NCI-H2081 (cell line): ENCODE results near the gene RNF121.

ENCODE experiments used
- DNase-seq, 2 experiments: peaks; one replicate each; lab custom pipeline; 2025; lab: John Stamatoyannopoulos, UW

RNF121 gene

DNA sequence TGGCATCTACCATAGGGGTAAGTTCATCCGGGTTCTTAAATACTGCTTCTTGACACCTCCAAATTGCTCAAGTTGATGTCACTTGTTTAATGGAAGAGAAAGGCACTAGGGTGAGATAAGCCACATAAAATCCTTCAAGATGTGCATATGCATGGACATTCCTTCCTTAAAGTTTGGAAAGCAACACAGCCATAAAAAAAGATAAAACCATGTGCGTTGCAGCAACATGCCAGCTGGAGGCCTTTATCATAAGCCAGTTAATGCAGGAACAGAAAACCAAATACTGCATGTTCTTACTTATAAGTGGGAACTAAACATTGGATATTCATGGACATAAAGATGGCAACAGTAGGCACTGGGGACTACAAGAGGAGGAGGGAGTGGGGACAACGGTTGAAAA is 61.9 kb downstream of the RNF121 start:
- DNase-seq: no peak

DNA sequence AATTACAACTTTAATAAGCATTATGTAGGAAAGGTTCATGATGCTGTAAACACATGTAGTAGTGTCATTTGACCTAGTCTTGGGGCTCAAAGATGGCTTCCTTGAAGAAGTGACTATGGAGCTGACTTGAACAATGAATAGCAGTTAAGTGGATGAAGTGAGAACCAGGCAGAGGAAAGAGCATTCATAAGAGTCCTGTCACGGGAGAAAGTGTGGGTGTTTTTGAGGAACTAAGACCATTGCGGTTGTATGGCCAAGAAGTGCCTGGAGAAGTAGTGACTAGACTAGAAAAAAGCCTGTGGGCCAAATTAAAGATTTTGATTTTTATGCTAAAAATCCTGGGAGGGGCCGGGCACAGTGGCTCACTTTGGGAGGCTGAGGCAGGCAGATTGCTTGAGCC is 62.6 kb downstream of the RNF121 start:
- no peak for DNase-seq

DNA sequence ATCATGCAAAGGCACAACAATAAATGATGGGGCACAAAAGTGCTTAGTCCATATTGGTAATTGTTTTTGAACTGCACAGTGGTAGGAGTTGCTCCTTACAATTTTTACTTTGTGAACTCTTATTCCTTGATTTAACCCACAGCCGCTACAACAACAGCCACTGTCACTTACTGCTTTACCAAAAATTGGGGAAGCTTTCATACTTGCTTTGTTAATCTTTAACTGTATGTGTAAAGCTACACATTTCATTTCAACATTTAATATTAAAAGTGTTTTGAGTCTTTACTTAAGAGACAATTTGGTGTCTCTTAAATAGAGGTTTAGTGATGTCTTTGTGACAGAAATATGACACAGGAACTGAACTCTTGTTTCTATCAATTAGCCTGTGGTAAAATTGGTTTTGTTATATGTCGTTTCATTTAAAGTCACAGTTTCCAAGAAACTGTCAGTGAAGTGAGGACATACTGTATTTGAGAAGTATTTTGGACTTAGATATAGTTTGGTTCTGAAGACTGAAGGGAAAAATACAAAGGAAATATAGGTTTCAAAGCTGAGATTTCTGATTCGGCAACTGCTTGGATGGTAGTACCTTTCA is 63.4 kb downstream of the RNF121 start:
- no peak for DNase-seq

DNA sequence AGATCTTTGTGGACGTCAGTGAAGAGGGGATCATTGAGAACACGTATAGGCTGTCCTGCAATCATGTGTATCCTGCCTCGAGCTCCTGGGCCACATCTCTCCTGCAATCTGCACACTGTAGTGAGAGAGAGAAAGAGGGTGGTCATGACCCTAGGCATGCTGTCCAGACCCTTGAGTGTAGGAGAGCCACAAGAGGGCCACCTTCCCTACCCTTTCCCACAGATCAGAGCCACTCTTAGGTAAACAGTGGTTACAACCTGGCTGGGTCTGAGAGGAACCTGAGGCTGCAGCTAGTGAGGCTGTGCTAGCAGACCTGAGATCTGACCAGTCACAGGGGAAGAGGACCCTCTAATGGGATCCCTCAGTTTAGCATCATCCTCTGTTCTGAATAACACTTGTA is 65.9 kb downstream of the RNF121 start:
- no peak for DNase-seq

DNA sequence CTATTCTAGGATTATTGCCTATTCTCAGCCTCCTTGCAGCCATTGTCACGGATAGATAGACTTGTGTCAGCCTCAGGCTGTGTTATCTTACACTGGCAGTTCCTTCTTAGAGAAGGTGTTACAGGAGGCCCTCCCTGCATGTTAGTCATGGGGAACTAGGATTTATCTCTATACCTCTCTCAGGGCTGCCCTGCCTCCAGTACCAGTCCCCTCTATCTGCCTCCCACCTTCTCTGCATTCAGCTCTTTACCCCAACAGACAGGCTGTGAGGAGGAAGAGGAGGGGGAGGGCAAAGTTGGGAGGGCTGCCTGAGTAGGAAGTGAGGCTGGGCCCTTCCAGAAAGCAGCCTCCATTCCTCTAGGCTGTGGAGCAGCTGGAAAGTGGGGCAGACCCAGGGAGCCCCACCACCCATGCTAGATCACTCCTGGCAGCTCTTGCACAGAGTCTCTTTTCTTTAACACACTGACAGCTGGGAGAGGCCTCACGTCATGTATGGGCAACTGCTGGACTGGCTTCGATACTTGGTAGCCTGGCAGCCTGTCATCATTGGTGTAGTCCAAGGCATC is 67.0 kb downstream of the RNF121 start:
- DNase-seq: no peak

DNA sequence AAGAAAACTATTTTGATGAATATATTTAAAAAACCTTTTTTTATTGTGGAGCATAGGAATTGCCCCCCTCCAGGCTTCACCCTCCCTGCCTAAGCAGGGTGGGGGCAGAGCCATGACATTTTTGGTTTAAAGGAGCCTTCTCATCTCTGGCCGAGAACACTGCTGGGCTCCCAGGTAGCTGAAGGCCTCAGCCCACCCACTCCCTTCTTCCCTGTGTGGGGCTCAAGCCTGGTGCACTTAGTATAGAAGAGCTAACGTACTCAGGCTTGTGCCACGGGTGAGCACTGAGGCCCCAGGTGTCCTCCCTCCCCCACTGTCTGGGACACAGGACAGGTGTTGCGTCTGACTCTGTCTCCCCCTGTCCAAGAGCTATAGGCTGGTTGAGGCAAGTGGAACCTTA is 67.7 kb downstream of the RNF121 start:
- no peak for DNase-seq

DNA sequence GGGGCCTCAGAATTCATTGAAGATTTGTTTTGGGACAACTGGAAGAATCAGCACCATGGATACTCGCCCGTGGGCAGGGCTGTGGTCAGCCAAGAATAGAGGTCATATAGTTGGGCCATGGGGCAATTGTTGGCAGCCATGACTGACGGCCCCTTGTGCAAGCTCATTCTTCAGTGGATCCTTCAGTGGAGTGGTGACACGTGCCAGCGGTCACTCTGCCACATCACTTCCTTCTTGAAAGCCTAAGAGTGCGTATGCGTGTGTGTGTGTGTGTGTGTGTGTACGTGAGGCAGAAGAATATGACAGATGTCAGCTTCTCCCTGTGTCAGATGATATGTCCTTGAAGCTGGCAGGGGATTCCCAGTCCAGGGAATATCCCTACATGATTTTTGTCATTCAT is 68.1 kb downstream of the RNF121 start:
- no peak for DNase-seq

DNA sequence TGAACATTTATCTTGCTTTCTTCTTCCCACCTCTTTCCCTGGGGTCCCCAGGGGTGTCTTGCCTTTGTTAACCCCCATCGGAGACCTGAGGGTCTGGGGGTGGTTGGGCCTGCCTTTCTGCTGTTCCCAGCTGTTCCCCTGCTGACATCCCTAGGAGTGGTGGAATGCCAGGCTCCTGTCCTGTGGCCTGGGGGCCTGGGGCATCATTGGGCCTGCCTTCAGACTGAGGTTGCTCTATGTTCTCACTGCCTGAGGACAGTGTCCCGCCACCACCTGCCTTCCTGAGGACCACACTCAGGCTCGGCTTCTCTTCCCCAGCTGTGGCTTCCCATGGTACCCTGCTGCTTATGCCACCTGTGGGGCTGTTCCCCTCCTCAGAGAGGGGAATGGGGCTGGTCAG is 68.7 kb downstream of the RNF121 start:
- no peak for DNase-seq

DNA sequence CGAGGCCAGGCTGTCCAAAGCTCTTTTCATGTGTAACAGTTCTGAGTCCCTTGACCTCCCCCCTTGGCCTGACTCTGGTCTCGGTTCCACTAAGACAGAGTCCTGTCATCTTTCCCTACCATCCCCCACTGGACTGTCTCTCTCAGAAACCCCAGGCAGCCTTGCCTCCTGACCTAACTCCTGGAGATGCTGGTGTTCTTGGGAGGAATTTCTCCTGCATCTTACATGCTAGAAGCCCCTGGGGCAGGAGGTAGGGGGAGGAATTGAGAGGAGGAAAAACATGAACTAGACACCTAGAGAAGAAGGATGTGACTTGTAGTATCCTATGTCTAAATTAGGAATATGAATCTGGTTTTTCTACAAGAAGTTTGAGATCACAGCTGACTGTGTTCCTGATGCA is 69.2 kb downstream of the RNF121 start:
- no peak for DNase-seq

DNA sequence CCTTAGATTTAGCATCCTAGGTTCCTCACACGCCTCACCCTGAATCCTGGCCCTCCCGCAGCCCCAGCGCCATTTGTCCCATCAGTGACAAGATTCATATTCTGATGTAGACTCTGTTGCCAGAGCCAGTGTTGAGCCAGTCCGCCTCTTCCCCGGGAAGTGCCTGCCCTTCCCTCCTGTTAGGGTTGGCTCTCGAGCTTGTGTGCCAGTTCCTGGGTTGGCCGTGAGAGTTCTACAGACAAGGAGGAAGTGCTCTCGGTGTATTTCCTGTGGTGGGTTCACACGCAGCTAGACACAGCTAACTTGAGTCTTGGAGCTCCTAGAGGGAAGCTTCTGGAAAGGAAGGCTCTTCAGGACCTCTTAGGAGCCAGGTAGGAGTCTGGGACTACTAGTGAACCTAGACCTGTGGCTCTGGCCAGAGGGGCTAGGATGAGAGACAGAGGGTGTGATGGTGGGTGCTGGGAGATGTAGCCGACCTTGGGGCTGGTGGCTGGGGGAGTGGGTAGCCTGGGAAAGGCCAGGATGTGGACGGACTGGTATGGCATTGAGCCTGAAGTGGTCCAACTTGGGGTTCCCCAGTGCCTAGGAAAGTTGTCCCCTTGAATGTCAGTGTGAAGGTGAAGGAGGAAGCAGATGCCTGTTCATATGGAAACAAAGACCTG is 69.9 kb downstream of the RNF121 start, which contains the start of gene IL18BP:
Gene IL18BP, plus strand, starts transcription at position 261 of the 662 bp plus-strand sequence. CDS start 1,076 bp downstream, outside the sequence.
- no peak for DNase-seq

DNA sequence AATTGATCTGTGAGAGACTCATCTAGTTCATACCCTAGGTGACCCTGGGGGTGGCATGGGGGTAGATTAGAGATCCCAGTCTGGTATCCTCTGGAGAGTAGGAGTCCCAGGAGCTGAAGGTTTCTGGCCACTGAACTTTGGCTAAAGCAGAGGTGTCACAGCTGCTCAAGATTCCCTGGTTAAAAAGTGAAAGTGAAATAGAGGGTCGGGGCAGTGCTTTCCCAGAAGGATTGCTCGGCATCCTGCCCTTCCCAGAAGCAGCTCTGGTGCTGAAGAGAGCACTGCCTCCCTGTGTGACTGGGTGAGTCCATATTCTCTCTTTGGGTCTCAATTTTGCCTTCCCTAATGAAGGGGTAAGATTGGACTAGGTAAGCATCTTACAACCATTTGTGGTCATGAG is 70.5 kb downstream of the RNF121 start:
- no peak for DNase-seq

DNA sequence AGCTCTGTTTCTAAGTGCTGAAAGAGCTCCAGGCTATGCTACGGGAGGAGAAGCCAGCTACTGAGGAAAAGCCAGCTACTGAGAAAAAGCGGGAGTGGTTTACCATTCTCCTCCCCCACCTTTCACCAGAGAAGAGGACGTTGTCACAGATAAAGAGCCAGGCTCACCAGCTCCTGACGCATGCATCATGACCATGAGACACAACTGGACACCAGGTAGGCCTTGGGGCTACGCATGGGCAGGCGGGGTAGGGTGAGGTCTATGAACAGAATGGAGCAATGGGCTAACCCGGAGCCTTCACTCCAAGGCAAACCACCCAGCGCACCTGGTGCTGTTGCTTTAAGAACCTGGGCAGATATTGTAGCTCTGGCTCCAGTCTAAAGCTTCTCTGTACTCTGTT is 71.0 kb downstream of the RNF121 start:
- DNase-seq: no peak

DNA sequence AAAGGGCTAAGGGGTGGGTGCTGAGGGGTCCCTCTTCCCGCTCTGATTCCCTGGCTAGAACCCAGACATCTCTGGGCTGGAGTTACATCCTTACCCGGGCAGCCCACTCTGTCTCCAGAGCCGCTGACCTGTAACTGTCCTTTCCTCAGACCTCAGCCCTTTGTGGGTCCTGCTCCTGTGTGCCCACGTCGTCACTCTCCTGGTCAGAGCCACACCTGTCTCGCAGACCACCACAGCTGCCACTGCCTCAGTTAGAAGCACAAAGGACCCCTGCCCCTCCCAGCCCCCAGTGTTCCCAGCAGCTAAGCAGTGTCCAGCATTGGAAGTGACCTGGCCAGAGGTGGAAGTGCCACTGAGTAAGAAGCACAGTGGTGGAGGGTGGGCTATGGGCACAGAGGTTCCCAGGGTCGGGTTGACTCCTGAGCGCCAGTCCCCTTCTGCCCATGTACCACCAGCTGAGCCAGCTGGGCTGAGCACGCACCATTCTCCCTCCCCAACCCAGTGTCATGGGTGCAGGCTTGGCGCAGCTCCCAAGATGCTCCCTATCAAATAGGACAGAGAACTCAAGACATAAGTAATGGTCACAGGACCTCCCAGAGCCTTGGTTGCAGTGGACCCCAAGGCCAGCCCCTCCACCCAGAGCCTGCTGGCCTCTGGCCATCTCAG is 71.5 kb downstream of the RNF121 start:
- DNase-seq: no peak

DNA sequence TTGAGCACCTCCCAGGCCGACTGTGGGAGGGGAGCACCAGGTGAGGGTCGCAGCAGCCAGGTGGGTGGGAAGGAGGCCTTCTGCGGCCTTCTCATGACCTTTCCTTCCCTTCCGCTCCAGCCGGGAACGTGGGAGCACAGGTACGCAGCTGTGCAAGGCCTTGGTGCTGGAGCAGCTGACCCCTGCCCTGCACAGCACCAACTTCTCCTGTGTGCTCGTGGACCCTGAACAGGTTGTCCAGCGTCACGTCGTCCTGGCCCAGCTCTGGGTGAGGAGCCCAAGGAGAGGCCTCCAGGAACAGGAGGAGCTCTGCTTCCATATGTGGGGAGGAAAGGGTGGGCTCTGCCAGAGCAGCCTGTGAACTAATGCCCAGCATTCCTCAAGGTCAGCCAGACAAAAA is 72.4 kb downstream of the RNF121 start:
- no peak for DNase-seq

DNA sequence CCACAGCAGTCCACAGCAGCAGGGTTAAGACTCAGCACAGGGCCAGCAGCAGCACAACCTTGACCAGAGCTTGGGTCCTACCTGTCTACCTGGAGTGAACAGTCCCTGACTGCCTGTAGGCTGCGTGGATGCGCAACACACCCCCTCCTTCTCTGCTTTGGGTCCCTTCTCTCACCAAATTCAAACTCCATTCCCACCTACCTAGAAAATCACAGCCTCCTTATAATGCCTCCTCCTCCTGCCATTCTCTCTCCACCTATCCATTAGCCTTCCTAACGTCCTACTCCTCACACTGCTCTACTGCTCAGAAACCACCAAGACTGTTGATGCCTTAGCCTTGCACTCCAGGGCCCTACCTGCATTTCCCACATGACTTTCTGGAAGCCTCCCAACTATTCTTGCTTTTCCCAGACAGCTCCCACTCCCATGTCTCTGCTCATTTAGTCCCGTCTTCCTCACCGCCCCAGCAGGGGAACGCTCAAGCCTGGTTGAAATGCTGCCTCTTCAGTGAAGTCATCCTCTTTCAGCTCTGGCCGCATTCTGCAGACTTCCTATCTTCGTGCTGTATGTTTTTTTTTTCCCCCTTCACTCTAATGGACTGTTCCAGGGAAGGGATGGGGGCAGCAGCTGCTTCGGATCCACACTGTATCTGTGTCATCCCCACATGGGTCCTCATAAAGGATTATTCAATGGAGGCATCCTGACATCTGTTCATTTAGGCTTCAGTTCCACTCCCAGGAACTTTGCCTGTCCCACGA is 73.2 kb downstream of the RNF121 start:
- DNase-seq: no peak

DNA sequence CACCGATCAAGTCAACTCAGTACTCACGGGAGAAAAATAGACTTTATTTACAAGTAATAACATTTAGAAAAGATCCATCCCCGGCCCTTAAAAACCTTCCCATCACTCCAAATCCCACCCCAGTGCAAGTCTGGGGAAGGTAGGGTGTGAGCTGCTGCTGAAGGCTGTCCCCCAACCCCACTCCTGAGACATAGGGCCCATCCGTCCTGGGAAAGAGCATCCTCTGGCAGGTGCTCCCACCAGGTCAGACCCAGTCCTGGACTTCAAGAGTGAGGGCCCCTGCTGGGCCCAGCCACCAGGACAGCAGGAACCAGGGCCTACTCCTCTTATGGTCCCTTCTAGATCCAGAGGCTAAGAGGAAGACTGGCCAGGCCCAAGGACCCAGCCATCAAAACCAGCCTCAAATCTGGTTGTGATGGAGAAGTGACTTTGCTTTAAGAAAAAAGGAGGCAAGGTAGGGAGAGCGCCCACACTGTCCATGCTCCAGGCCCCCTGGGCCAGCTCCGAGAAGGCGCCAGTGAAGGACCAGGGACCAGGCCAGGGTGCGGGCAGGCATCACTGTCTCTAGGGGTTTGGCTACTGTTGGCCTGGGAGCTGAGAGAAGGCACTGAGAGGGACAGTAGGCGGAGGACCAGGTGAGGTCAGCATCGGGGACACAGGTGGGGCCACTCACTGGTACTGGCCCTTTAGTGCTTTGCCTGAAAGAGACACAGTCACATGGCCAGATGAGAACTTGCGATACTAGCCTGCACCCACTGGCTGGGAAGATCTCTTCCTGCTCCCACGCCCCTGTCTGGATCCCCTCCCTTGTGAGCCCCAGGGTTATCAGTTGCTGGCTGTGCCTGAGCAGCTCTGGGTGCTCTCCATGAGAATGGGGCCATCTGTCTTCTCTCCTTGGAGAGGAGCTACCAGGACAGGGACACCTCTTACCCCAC is 74.3 kb downstream of the RNF121 start:
- DNase-seq: no peak

DNA sequence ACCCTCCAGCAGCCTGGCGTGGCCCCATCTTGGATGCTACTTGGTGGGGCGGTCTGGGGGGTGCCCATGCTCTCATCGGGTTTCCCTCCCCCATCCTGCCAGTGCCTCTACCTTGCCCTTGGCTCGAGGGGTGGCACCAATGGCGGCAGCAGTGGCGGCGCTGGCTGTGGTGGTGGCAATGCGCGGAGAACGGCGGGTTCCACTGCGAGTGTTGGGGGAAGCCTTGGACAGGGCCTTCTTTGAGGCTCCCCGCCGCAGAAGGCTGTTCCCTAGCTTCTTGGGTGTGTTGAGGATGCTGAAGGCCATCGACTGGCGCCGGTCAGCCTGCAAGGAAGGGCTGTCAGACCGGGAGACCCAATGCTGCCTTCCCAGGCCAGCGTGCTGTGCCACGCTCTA is 74.9 kb downstream of the RNF121 start:
- DNase-seq: no peak

DNA sequence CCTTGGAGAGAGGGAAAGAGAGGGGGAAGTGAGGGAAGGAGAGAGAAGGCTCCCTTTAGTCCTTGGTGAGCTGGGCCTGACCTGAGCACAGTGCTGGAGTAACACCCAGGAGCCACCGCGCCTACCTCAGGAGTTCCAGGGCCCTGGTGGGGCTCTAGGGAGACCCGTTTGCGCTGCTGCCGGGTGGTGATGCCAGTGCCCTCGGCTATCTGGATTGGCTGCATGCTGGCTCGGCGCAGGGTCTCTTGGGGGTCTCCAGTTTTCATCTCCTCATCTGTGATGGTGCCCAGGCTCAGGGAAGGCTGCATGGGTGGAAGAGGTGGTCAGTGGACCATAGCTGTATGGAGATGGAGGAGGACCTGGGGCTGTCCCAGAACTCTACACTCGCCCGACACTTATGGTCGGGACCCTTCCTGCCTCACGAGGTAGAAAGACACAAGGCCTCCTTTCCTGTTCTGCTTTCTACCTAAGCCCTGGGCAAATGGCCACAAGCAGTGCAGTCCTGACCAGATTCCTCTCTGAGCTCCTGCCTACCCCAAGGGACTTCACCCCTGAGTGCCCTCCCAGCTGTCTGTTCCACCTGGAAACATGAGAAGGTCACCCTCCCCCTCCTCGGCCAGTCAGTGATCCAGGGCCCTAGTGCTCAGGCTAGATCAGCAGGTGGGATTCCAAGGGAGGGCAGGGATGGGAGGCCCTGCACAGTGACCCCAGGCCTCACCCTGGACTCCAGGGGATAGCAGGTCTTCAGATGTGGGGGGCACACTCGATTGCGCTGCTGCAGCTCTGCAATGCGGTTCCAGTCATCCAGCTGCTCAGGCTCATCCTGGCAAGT is 75.9 kb downstream of the RNF121 start:
- DNase-seq: no peak

DNA sequence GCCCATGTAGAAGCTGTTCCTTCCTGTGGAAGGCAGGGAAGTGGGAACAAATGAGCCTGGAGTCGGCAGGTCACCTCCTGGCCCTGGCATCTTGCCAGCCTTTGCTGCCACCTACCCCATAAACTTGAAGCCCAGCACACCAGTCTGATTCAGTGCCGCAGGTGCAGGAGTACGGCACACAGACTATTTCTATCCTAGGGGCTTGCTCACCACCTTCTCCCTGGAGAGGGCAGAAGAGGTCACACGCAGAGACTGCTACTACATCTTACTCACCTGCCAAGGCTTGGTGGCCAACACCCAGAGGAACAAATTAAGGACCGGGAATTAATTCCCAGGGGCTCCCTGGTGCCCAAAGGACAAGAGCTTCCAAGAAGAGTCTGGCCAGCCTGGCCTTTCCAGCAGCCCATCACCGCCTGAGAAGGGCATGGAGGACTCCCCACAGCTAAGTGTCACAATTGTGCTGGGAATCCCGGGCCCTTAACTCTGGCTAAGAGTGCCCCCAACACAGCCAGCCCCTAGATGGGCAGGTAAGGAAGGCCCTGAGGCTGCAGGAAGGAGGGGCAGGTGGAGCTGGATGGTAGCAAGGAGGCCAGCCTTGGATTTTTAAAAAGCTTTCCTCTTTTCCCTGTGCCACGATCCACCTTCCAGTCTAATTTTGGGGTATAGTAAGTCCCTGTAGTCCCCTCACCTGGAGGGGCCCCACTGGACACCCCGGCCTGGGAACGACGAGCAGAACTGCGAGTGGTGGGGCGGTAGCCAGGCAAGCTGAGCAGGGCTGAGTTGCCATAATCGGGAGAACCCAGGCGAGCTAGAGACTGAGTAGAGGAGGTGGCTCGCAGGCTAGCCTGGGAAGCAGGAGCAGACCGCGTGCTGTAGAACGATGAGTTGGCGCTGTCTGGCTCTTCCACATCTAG is 76.8 kb downstream of the RNF121 start:
- no peak for DNase-seq
